ENCODE data around the gene AUTS2. TPM values are rescaled to one million over a fixed set of nuclear protein-coding genes. Genes with fewer than 3 reads are reported as not detected.
"Not testable (repeated sequence)": the region's sequence is repeated elsewhere in the genome, so short reads cannot be mapped to it uniquely, and the experiment has no call there.

AUTS2 gene
- total and polyA plus RNA-seq, 2 of the 8 experiments (the other 6 are each of a cell fraction or from before 2014, with no cell fraction given): 25.9 to 101 TPM

DNA sequence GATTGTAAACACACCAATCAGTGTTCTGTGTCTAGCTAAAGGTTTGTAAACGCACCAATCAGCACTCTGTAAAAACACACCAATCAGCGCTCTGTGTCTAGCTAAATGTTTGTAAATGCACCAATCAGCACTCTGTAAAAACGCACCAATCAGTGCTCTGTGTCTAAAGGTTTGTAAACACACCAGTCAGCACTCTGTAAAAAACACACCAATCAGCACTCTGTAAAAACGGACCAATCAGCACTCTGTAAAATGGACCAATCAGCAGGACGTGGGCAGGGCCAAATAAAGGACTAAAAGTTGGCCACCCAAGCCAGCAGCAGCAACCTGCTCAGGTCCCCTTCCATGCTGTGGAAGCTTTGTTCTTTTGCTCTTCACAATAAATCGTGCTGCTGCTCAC lies 1224.2 kb downstream of the AUTS2 start:
- H2BK5ac ChIP-seq (ENCODE audit: low read depth, low read length); H2AFZ ChIP-seq (ENCODE audit: low read length); H3K4me1 ChIP-seq (replicated peaks in 1 of 4; ENCODE audit: control insufficient read depth in 3 of 4, insufficient read depth in 4 of 4, low read length in 3 of 4); H3K79me2 ChIP-seq (ENCODE audit: control insufficient read depth in 1 of 2, insufficient read depth in 2 of 2, low read length in 2 of 2); H4K20me1 ChIP-seq (replicated peaks in 1 of 2; ENCODE audit: control insufficient read depth in 1 of 2, insufficient read depth in 2 of 2, low read length in 2 of 2); H3K9ac ChIP-seq (replicated peaks in 1 of 4; ENCODE audit: extremely low read depth in 1 of 4, low read depth in 3 of 4, low read length in 3 of 4); FAIRE-seq; H3K4me3 ChIP-seq (ENCODE audit: extremely low read depth in 1 of 4, insufficient read depth in 2 of 4, low read depth in 3 of 4, low read length in 4 of 4); H3K79me1 ChIP-seq (ENCODE audit: low read depth, low read length); H4K91ac ChIP-seq (replicated peaks; ENCODE audit: insufficient read length, low read length); H4K5ac ChIP-seq (ENCODE audit: insufficient read length, low read depth, low read length); H4K8ac ChIP-seq (ENCODE audit: extremely low read depth, insufficient read depth, low read length); H3K4me2 ChIP-seq (ENCODE audit: insufficient read depth in 1 of 2, low read depth in 2 of 2, low read length in 2 of 2); H3K36me3 ChIP-seq (ENCODE audit: control insufficient read depth in 2 of 4, insufficient read depth in 4 of 4, low read length in 3 of 4); H3K9me3 ChIP-seq (ENCODE audit: insufficient read depth in 2 of 2, low read depth in 1 of 2, low read length in 1 of 2); H2BK20ac ChIP-seq (ENCODE audit: low read length); H3K23me2 ChIP-seq (ENCODE audit: low read depth, low read length); H3K18ac ChIP-seq (ENCODE audit: extremely low read depth, low read length); H3K56ac ChIP-seq (replicated peaks; ENCODE audit: insufficient read length, low read depth, low read length); H2BK12ac ChIP-seq (ENCODE audit: low read depth, low read length); H2BK120ac ChIP-seq (replicated peaks; ENCODE audit: low read depth, low read length); H3K27me3 ChIP-seq (replicated peaks in 1 of 4; ENCODE audit: control insufficient read depth in 3 of 4, extremely low read depth in 1 of 4, insufficient read depth in 3 of 4, low read length in 3 of 4); H3K4ac ChIP-seq (replicated peaks; ENCODE audit: insufficient read length, low read depth, low read length); H2BK15ac ChIP-seq (ENCODE audit: low read length); POLR2A ChIA-PET (ENCODE audit: partially characterized antibody); DNase-seq (ENCODE audit: low read depth in 1 of 2, low spot score in 2 of 2); H3K14ac ChIP-seq (ENCODE audit: insufficient read length); H3K23ac ChIP-seq (ENCODE audit: insufficient read length); H3K27ac ChIP-seq (ENCODE audit: low read depth, low read length); H2AK5ac ChIP-seq (ENCODE audit: low read depth, low read length): not testable (repeated sequence)
- 87% methylated on average over 6 of the region's 6 CpGs; no CpG with 5 or more reads in 1 of the 2 experiments for WGBS, 2 experiments (ENCODE audit: extremely low coverage in 1 of 2, insufficient coverage in 1 of 2, insufficient read length in 1 of 2, insufficient replicate concordance in 2 of 2, low coverage in 1 of 2, low lambda C conversion rate in 2 of 2, missing lambda C conversion rate in 1 of 2)
- CTCF ChIA-PET (ENCODE audit: partially characterized antibody): interaction anchor here (1.1 kb wide), 1 partner anchor 34 kb away, joined by 4 read pairs; no protein-coding TSS in a partner anchor
